ENCODE results near the gene KDM4E.

GRCh38 chr11:95055283-95055897 is 30.3 kb downstream of the KDM4E start:
- no peak for TF ChIP-seq POLR2A (IDR thresholded peaks at IDR 0.05; ENCODE audit: low read depth, low read length)
- no peak for TF ChIP-seq POLR2AphosphoS5 (IDR thresholded peaks at IDR 0.05; ENCODE audit: low read depth, low read length)

All from GM12892 (cell line).